Ascending aorta (tissue), 2 donors: ENCODE results near the gene EDARADD. TPM values are rescaled to one million over a fixed set of nuclear protein-coding genes. Genes with fewer than 3 reads are reported as not detected.

Source experiments
- DNase-seq, 2 donors: peaks; one replicate each; pipeline ENCODE4 v3.0.0-alpha.2; 2019; ENCODE audit warnings: low spot score in 2 of 2
- H3K27ac ChIP-seq, 2 donors: fragments of 200-600 bp; sonication (generic); one replicate each; pipeline ENCODE4 v1.5.1; 2016 to 2017; ENCODE audit warnings: mild to moderate bottlenecking in 1 of 2
- H3K27me3 ChIP-seq: fragments of 200-600 bp; sonication (generic); one replicate; pipeline ENCODE4 v1.5.1; 2017
- H3K36me3 ChIP-seq, 2 donors: fragments of 200-600 bp; sonication (generic); one replicate each; pipeline ENCODE4 v1.5.1; 2016
- H3K4me1 ChIP-seq, 2 donors: fragments of 200-600 bp; sonication (generic); one replicate each; pipeline ENCODE4 v1.5.1; 2016 to 2017; ENCODE audit warnings: mild to moderate bottlenecking in 1 of 2
- H3K4me3 ChIP-seq, 2 donors: fragments of 200-600 bp; sonication (generic); one replicate each; pipeline ENCODE4 v1.5.1; 2016 to 2017; ENCODE audit warnings: mild to moderate bottlenecking in 1 of 2
- H3K9me3 ChIP-seq, 2 donors: fragments of 200-600 bp; sonication (generic); one replicate each; pipeline ENCODE4 v1.5.1; 2016
- CTCF ChIP-seq, 3 experiments: fragments of 200-600 bp in 2 of 3; fragments of 450-650 bp in 1 of 3; sonication (generic) in 2 of 3; IDR thresholded peaks; one replicate each; pipeline ENCODE4 v1.5.1; 2016 to 2019; ENCODE audit warnings: antibody characterized with exemption in 3 of 3, mild to moderate bottlenecking in 1 of 3, moderate library complexity in 1 of 3
- intact Hi-C: fragments of 100-400 bp; cut with DNase I; formaldehyde crosslinking; loops from one replicate; pipeline ENCODE4 v1.15.1; 2023
- total RNA-seq: library from RNA; depleted of rRNA; stranded (reverse); fragments of >200 nt; gene quantifications from one replicate; pipeline ENCODE4 v1.1.0, GENCODE V29; 2016

Gene EDARADD
- total RNA-seq, 1 donor from 2014 or later = not detected

- Histone ChIP-seq H3K27me3 (no peaks in the 10 kb centered on the region), H3K36me3 (no peaks in the 10 kb centered on the region), H3K4me3 (no peak overlapping the region), H3K4me1 (no peaks in the 10 kb centered on the region), H3K27ac (no peak overlapping the region), H3K9me3 (peaks cover 0 to 4% of the 10 kb centered on the region in 2 donors)
- DNase-seq = no peak
- intact Hi-C loops = no loop called here
- TF ChIP-seq CTCF (IDR thresholded peaks at IDR 0.05) = no peak
Measured at GRCh38 chr1:236440373-236440772, 46.3 kb downstream of the EDARADD start.

GRCh38 chr1:236450779-236451178, 56.7 kb downstream of the EDARADD start:
- intact Hi-C loops = no loop called here
- Histone ChIP-seq H3K27ac (no peak overlapping the region), H3K36me3 (no peaks in the 10 kb centered on the region), H3K4me1 (no peaks in the 10 kb centered on the region), H3K4me3 (no peak overlapping the region), H3K27me3 (no peaks in the 10 kb centered on the region), H3K9me3 (no peaks in the 10 kb centered on the region)
- TF ChIP-seq CTCF (IDR thresholded peaks at IDR 0.05) = no peak
- no peak for DNase-seq

- Histone ChIP-seq H3K4me1 (no peaks in the 10 kb centered on the region), H3K27ac (no peak overlapping the region), H3K9me3 (no peaks in the 10 kb centered on the region), H3K36me3 (no peaks in the 10 kb centered on the region), H3K27me3 (no peaks in the 10 kb centered on the region), H3K4me3 (no peak overlapping the region)
- intact Hi-C loops = no loop called here
- TF ChIP-seq CTCF (IDR thresholded peaks at IDR 0.05) = peak in 1 of 3 experiments; percentile 10
- DNase-seq = no peak
Measured at GRCh38 chr1:236451796-236452373, 57.8 kb downstream of the EDARADD start.

- no peaks in the 10 kb centered on the region for H3K9me3 ChIP-seq
- H3K27me3 ChIP-seq = no peaks in the 10 kb centered on the region
- no peak overlapping the region for H3K4me3 ChIP-seq
- DNase-seq = no peak
- no peaks in the 10 kb centered on the region for H3K4me1 ChIP-seq
- no peak for TF ChIP-seq CTCF (IDR thresholded peaks at IDR 0.05)
- intact Hi-C loops = no loop called here
- no peaks in the 10 kb centered on the region for H3K36me3 ChIP-seq
- no peak overlapping the region for H3K27ac ChIP-seq
Measured at GRCh38 chr1:236455243-236455642, 61.2 kb downstream of the EDARADD start.

GRCh38 chr1:236457775-236458174, 63.7 kb downstream of the EDARADD start:
- Histone ChIP-seq H3K27me3 (no peaks in the 10 kb centered on the region), H3K4me1 (no peaks in the 10 kb centered on the region), H3K9me3 (no peaks in the 10 kb centered on the region), H3K36me3 (no peaks in the 10 kb centered on the region), H3K4me3 (no peak overlapping the region), H3K27ac (no peak overlapping the region)
- TF ChIP-seq CTCF (IDR thresholded peaks at IDR 0.05) = no peak
- no peak for DNase-seq
- intact Hi-C loops = no loop called here

GRCh38 chr1:236458996-236459395, 64.9 kb downstream of the EDARADD start:
- H3K4me3 ChIP-seq = no peak overlapping the region
- no peaks in the 10 kb centered on the region for H3K9me3 ChIP-seq
- DNase-seq = no peak
- H3K27ac ChIP-seq = no peak overlapping the region
- H3K4me1 ChIP-seq = no peaks in the 10 kb centered on the region
- intact Hi-C loops = no loop called here
- H3K27me3 ChIP-seq = no peaks in the 10 kb centered on the region
- TF ChIP-seq CTCF (IDR thresholded peaks at IDR 0.05) = no peak
- no peaks in the 10 kb centered on the region for H3K36me3 ChIP-seq
